Brain pericyte (primary cell): Measurements from ENCODE around the gene FRAS1.

Source experiments
- DNase-seq: peaks from one replicate; pipeline ENCODE4 v3.0.0-alpha.2; 2012; ENCODE audit warnings: low read depth, low spot score

FRAS1 gene

DNA sequence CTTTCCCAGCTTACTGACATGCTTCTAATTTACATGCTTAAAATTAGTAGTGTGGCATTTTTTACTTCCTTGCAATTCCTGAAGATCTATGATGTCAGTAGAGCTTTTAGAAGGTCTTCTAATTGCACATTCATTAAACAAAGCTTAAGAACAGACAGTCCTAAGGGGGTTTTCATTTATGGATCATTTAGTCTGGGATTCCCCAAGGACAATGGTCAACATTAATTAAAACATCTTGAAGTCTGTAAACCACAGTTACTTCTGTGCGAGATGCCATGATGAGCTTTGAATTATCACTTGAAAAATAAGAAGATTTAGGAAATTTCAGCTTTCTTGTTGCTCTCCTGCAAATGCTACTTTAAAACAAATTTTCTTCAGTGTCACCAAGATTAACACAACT lies 514.7 kb downstream of the FRAS1 start:
- no peak for DNase-seq

- DNase-seq: no peak
Measured at GRCh38 chr4:78578674-78579425, 521.7 kb downstream of the FRAS1 start.

GRCh38 chr4:78581618-78582017 lies 524.5 kb downstream of the FRAS1 start:
- no peak for DNase-seq

DNA sequence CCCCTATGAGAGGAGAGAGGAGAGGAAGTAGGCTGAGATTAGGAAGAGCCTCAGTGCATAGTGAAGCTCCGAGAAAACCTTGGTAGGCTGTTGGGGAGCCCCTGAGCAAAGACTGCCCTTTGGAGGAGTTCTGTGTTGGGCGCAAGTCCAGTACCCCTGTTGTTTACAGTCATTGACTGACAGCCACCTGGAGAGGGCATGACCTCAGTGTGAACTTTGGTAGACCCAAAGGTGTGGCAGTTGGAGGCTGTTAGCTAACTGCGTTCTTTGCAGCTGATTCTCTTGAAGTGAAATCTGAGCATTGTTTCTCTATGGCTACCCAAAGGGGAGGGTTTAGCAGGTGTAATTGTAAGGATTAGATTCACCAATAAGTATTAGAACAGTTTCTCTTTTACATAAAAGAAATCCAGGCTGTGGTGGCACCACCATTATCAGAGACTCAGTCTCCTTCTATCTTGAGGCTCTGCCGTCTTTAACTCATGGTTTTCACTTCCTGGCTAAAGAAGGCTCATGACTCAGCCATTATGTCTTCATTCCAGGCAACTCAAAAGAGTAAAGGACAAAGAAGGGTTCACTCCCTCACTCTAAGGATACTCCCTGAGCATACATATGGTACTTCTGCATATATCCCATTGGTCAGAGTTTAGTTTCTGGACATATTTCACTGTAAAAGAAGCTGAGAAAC lies 527.9 kb downstream of the FRAS1 start:
- DNase-seq: no peak

GRCh38 chr4:78585633-78586032 lies 528.5 kb downstream of the FRAS1 start:
- DNase-seq: no peak

DNA sequence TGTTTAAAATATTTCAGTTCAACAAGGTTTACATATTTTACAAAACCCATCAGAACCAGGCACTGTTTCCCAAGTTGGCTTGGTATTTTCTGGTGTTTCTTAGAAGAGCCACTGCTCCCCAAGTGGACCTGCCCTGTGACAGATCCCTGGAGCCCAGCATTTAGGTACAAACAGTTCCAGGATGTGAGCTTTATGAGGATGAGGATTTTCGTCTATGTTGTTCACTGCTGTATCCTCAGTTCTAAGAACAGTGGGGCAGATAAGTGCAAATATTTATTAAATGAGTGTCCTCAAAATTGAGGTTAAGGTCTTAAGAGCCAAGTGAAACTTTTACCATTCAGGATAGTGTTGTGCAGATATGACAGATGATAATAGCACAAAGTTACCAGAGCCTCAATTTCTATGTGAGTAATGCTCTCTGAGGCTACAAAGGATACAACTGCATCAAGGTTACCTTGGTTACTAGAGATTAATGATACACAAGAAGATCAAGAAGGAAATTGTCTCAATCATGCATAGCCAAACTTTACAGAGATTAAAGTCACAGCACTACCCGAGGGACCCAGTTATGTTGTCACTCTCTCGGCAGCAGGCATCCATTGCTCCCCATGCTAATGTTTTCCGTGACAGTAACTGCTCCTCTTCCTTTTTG lies 531.9 kb downstream of the FRAS1 start:
- DNase-seq: no peak

DNA sequence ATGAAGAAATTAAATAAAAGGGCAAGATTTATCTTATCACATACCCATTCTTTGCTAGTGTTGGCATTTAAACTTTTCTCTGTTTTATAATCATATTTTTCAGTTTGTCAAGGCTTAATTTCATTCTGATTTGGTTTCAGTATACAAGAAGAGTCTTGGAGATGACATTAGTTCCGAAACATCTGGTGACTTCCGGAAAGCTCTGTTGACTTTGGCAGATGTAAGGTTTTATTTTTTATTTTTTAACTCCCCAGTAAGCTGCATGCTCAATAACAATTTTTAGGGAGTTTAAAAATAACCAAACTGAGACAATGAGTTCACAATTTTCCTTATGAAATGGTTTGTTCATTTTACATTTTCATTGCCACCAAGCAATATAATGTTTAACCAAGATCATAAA lies 534.3 kb downstream of the FRAS1 start:
- no peak for DNase-seq

GRCh38 chr4:78592088-78592783 lies 535.1 kb downstream of the FRAS1 start:
- DNase-seq: no peak
